GM12878 (cell line): ENCODE data around the gene PTPRN2. TPM values are rescaled to one million over a fixed set of nuclear protein-coding genes. Genes with fewer than 3 reads are reported as not detected.

Experiments
- ATAC-seq: fragments of 200-7000 bp; cut with Tn5 transposase; 3 replicates; pipeline ENCODE4 v1.9.1; 2020; ENCODE audit warnings: mild to moderate bottlenecking, moderate library complexity
- BruUV-seq: library from RNA; stranded (reverse); fragments of 400-500 nt; replicated peaks from 2 replicates; lab custom pipeline; 2021; lab: Mats Ljungman, UMichigan
- CTCF ChIA-PET: fragments of 300-600 bp; sonication (Branson Sonifier 250); formaldehyde crosslinking; extraction: SDS; loops from one replicate; lab custom pipeline; 2021; ENCODE audit warnings: inconsistent platforms; lab: Yijun Ruan, JAX
- POLR2A ChIA-PET: fragments of 350-600 bp; formaldehyde crosslinking; extraction: SDS; loops from one replicate; lab custom pipeline; 2021; ENCODE audit warnings: inconsistent platforms; lab: Charles Lee
- RAD21 ChIA-PET: fragments of 300-600 bp; sonication (Branson Sonifier 250); formaldehyde crosslinking; loops from one replicate; lab custom pipeline; 2023; ENCODE audit warnings: antibody characterized with exemption; ENCODE audit not compliant: unreplicated experiment; lab: Charles Lee
- SMC1A ChIA-PET: fragments of 300-600 bp; sonication (Branson Sonifier 250); formaldehyde crosslinking; loops from one replicate; lab custom pipeline; 2023; ENCODE audit not compliant: unreplicated experiment, uncharacterized antibody; lab: Charles Lee
- DNase-seq: peaks from one replicate; pipeline ENCODE4 v3.0.0-alpha.2; 2011; ENCODE audit warnings: low read depth, low spot score
- FAIRE-seq: peaks from 3 replicates; lab custom pipeline; 2011; peaks lifted over from hg19 to GRCh38; lab: Jason Lieb, UNC
- H2AFZ ChIP-seq: 2 replicates; pipeline ENCODE4 v1.6.0; 2011; ENCODE audit warnings: low read depth, low read length, control low read depth; ENCODE audit not compliant: control insufficient read depth
- H3K27ac ChIP-seq: 2 replicates; pipeline ENCODE4 v1.5.1; 2011; ENCODE audit warnings: control low read depth; ENCODE audit not compliant: control insufficient read depth, insufficient read depth
- H3K27me3 ChIP-seq, 2 experiments: replicated peaks in 1 of 2; 2 replicates each; pipeline versions ENCODE4 v1.6.0 to v1.6.1; 2011; ENCODE audit warnings: low read length in 1 of 2; ENCODE audit not compliant: control insufficient read depth in 2 of 2, insufficient read depth in 2 of 2
- H3K36me3 ChIP-seq, 2 experiments: 2 replicates each; pipeline ENCODE4 v1.5.1; 2011; ENCODE audit warnings: low read length in 1 of 2; ENCODE audit not compliant: control insufficient read depth in 2 of 2, insufficient read depth in 2 of 2
- H3K4me1 ChIP-seq: 2 replicates; pipeline ENCODE4 v1.6.1; 2011; ENCODE audit warnings: mild to moderate bottlenecking, low read length, moderate library complexity, mixed read lengths; ENCODE audit not compliant: control insufficient read depth, insufficient read depth
- H3K4me2 ChIP-seq: 2 replicates; pipeline ENCODE4 v1.6.0; 2011; ENCODE audit warnings: control low read depth; ENCODE audit not compliant: control insufficient read depth, insufficient read depth
- H3K4me3 ChIP-seq: fragments of 200-600 bp; sonication (generic); 2 replicates; pipeline ENCODE4 v1.5.1; 2016
- H3K79me2 ChIP-seq: 2 replicates; pipeline ENCODE4 v1.6.0; 2011; ENCODE audit warnings: low read length; ENCODE audit not compliant: control insufficient read depth, insufficient read depth
- H3K9ac ChIP-seq: 2 replicates; pipeline ENCODE4 v1.8.0; 2011; ENCODE audit warnings: low read length, control low read depth, mixed read lengths; ENCODE audit not compliant: control insufficient read depth, insufficient read depth
- H3K9me3 ChIP-seq: replicated peaks from 3 replicates; pipeline ENCODE4 v1.5.1; 2011; ENCODE audit warnings: mild to moderate bottlenecking, low read length; ENCODE audit not compliant: control insufficient read depth, insufficient read depth
- H4K20me1 ChIP-seq: 2 replicates; pipeline ENCODE4 v1.6.0; 2011; ENCODE audit not compliant: control insufficient read depth, insufficient read depth
- BCL11A ChIP-seq: IDR thresholded peaks from 2 replicates; pipeline ENCODE4 v1.6.1; 2011; ENCODE audit warnings: low read depth, low read length
- CHD1 ChIP-seq: IDR thresholded peaks from 2 replicates; pipeline ENCODE4 v1.6.1; 2012; ENCODE audit warnings: low read depth, low read length, improper control_type of control experiment
- ELK1 ChIP-seq: IDR thresholded peaks from 2 replicates; pipeline ENCODE4 v1.6.1; 2012; ENCODE audit warnings: low read depth, low read length, improper control_type of control experiment
- FOS ChIP-seq: IDR thresholded peaks from 3 replicates; pipeline ENCODE4 v1.6.1; 2011; ENCODE audit warnings: borderline replicate concordance; ENCODE audit not compliant: insufficient read length; ENCODE audit errors: extremely low read depth
- GABPA ChIP-seq: IDR thresholded peaks from 2 replicates; pipeline ENCODE4 v1.6.1; 2014; ENCODE audit warnings: antibody characterized with exemption, low read depth, mild to moderate bottlenecking, inconsistent platforms
- HDAC6 ChIP-seq: fragments of 200-600 bp; sonication (generic); IDR thresholded peaks from one replicate; pipeline ENCODE4 v1.8.0; 2017; ENCODE audit warnings: antibody characterized with exemption; ENCODE audit not compliant: unreplicated experiment
- IRF5 ChIP-seq: fragments of 450-650 bp; IDR thresholded peaks from 2 replicates; pipeline ENCODE4 v1.6.1; 2017; ENCODE audit warnings: borderline replicate concordance
- KLF5 ChIP-seq: fragments of 450-650 bp; IDR thresholded peaks from 2 replicates; pipeline ENCODE4 v1.6.1; 2014; ENCODE audit warnings: mild to moderate bottlenecking; ENCODE audit not compliant: partially characterized antibody
- MYB ChIP-seq: fragments of 150-350 bp; IDR thresholded peaks from 2 replicates; pipeline ENCODE4 v1.6.1; 2014; ENCODE audit warnings: mild to moderate bottlenecking, low read depth, low read length, borderline replicate concordance
- NKRF ChIP-seq: fragments of 450-650 bp; conservative IDR thresholded peaks from 2 replicates; pipeline ENCODE4 v1.6.1; 2017; ENCODE audit warnings: mild to moderate bottlenecking, moderate library complexity
- PAX5 ChIP-seq: IDR thresholded peaks from 2 replicates; pipeline ENCODE4 v1.6.1; 2011; ENCODE audit warnings: low read depth, low read length, borderline replicate concordance
- POU2F2 ChIP-seq: IDR thresholded peaks from 3 replicates; pipeline ENCODE4 v1.6.1; 2011; ENCODE audit warnings: low read depth, mild to moderate bottlenecking, low read length, borderline replicate concordance
- RCOR1 ChIP-seq: conservative IDR thresholded peaks from 2 replicates; pipeline ENCODE4 v1.6.1; 2012; ENCODE audit warnings: low read depth, low read length, improper control_type of control experiment
- SMAD1 ChIP-seq: fragments of 450-650 bp; IDR thresholded peaks from 2 replicates; pipeline ENCODE4 v1.6.1; 2018; ENCODE audit warnings: mild to moderate bottlenecking, low read depth; ENCODE audit not compliant: partially characterized antibody
- SP1 ChIP-seq: IDR thresholded peaks from one replicate; pipeline ENCODE4 v1.6.1; 2011; ENCODE audit warnings: low read depth, low read length
- STAT1 ChIP-seq: fragments of 450-650 bp; conservative IDR thresholded peaks from 2 replicates; pipeline ENCODE4 v1.6.1; 2014; ENCODE audit warnings: antibody characterized with exemption, mild to moderate bottlenecking
- ZNF592 ChIP-seq: fragments of 450-650 bp; IDR thresholded peaks from 2 replicates; pipeline ENCODE4 v1.6.1; 2017; ENCODE audit warnings: mild to moderate bottlenecking, moderate library complexity
- WGBS: methylation state at CpG from one replicate; pipeline ENCODE4 v1.1.6; 2016; ENCODE audit warnings: low lambda C conversion rate; ENCODE audit not compliant: insufficient replicate concordance, insufficient coverage; ENCODE audit errors: missing lambda C conversion rate; 5-methylcytosine and 5-hydroxymethylcytosine counted together
- in situ Hi-C: fragments of 300-500 bp; cut with MboI; formaldehyde crosslinking; loops from 9 replicates; pipeline ENCODE4 v1.14.3; 2018; ENCODE audit warnings: mixed read lengths
- intact Hi-C: fragments of 100-400 bp; cut with micrococcal nuclease; formaldehyde crosslinking; loops from one replicate; pipeline ENCODE4 v1.14.2; 2022; ENCODE audit not compliant: unreplicated experiment
- polyA plus RNA-seq, 11 experiments: library from polyadenylated mRNA; depleted of rRNA in 4 of 11; unstranded in 6 of 11; stranded (reverse) in 5 of 11; fragments of >200 nt; fragmentation: Nextera tagmentation in 4 of 11; fragmentation: Illumina TruSeq in 1 of 11; extraction: Ambion mirVana in 4 of 11; extraction: Trizol in 1 of 11; gene quantifications; 1 replicate in 1 of 11; 2 replicates in 10 of 11; pipeline versions ENCODE4 v1.2.1 to v1.2.3, GENCODE V29; 2011 to 2016; ENCODE audit warnings: inconsistent platforms in 2 of 11, missing spikeins in 2 of 11, low read depth in 1 of 11
- total RNA-seq, 4 experiments: library from RNA; depleted of rRNA in 3 of 4; stranded (reverse); fragments of >200 nt in 3 of 4; fragmentation: Illumina TruSeq in 1 of 4; extraction: Trizol in 1 of 4; gene quantifications; 2 replicates each; pipeline versions ENCODE4 v1.2.1 to v1.2.3, GENCODE V29; 2013 to 2021

PTPRN2 gene
- total and polyA plus RNA-seq, 10 of the 15 experiments (the other 5 are each of a cell fraction or from before 2014, with no cell fraction given): 5.4 TPM; not detected in 9

GRCh38 chr7:158057446-158057845, 530.2 kb downstream of the PTPRN2 start:
- ChIA-PET SMC1A (no interaction called here), RAD21 (no interaction called here), CTCF (no interaction called here), POLR2A (no interaction called here)
- no peak for TF ChIP-seq HDAC6
- TF ChIP-seq BCL11A: no peak
- TF ChIP-seq FOS: no peak
- no peak for TF ChIP-seq SP1
- no peak for TF ChIP-seq IRF5
- no peak for TF ChIP-seq CHD1
- TF ChIP-seq KLF5: no peak
- TF ChIP-seq RCOR1: no peak
- no peak for TF ChIP-seq NKRF
- TF ChIP-seq POU2F2: no peak
- no peak for TF ChIP-seq ZNF592
- no peak for TF ChIP-seq SMAD1
- TF ChIP-seq MYB: no peak
- no peak for TF ChIP-seq GABPA
- TF ChIP-seq PAX5: no peak
- no peak for TF ChIP-seq STAT1
- TF ChIP-seq ELK1: no peak
- intact Hi-C loops: no loop called here
- ATAC-seq (no peak), DNase-seq (no peak), FAIRE-seq (no peak)
- H3K36me3 ChIP-seq: no peaks in the 10 kb centered on the region
- no peak overlapping the region for H3K4me3 ChIP-seq
- H2AFZ ChIP-seq: no peak overlapping the region
- no peaks in the 10 kb centered on the region for H3K79me2 ChIP-seq
- no peaks in the 10 kb centered on the region for H3K27me3 ChIP-seq
- no peak overlapping the region for H3K4me2 ChIP-seq
- in situ Hi-C loops: no loop called here
- WGBS: 47% methylated on average over 8 of the region's 8 CpGs
- H3K27ac ChIP-seq: no peak overlapping the region
- BruUV-seq: no TSS peak
- H4K20me1 ChIP-seq: no peaks in the 10 kb centered on the region
- no peaks in the 10 kb centered on the region for H3K4me1 ChIP-seq
- no peak overlapping the region for H3K9ac ChIP-seq
- no peaks in the 10 kb centered on the region; the same call in 2 of the 3 replicates for H3K9me3 ChIP-seq
